Fibroblast of lung (primary cell): Measurements from ENCODE around the gene CIPC. TPM values are rescaled to one million over a fixed set of nuclear protein-coding genes. Genes with fewer than 3 reads are reported as not detected.
A peak's percentile ranks its signal among the peaks of the same experiment; 100 is the strongest.

Experiments used
- DNase-seq, 2 donors: peaks; one replicate each; pipeline versions ENCODE4 v3.0.0 to v3.0.0-alpha.2; 2010; ENCODE audit warnings: low read depth in 2 of 2
- H2AFZ ChIP-seq: 2 replicates; pipeline ENCODE4 v1.5.1; 2012; ENCODE audit warnings: low read length, control low read depth, inconsistent platforms
- H3K27ac ChIP-seq: 2 replicates; pipeline ENCODE4 v1.5.1; 2011; ENCODE audit warnings: low read length, control low read depth; ENCODE audit not compliant: insufficient read depth
- H3K27me3 ChIP-seq: 2 replicates; pipeline ENCODE4 v1.5.1; 2011; ENCODE audit warnings: mild to moderate bottlenecking, low read length; ENCODE audit not compliant: control insufficient read depth, insufficient read depth
- H3K36me3 ChIP-seq: 2 replicates; pipeline ENCODE4 v1.5.1; 2011; ENCODE audit warnings: low read length; ENCODE audit not compliant: control insufficient read depth, insufficient read depth
- H3K4me1 ChIP-seq: 2 replicates; pipeline ENCODE4 v1.5.1; 2011; ENCODE audit warnings: low read length; ENCODE audit not compliant: control insufficient read depth, insufficient read depth; ENCODE audit errors: extremely low read depth
- H3K4me2 ChIP-seq: 2 replicates; pipeline ENCODE4 v1.5.1; 2011; ENCODE audit warnings: low read length, control low read depth; ENCODE audit not compliant: insufficient read depth; ENCODE audit errors: extremely low read depth
- H3K4me3 ChIP-seq, 4 experiments: fragments of 200-600 bp in 1 of 4; sonication (generic) in 1 of 4; replicated peaks in 1 of 4; 2 replicates each; pipeline ENCODE4 v1.5.1; 2011 to 2016; ENCODE audit warnings: low read length in 4 of 4, low read depth in 3 of 4, mild to moderate bottlenecking in 3 of 4, control low read depth in 2 of 4, inconsistent platforms in 1 of 4, mixed read lengths in 1 of 4; ENCODE audit not compliant: insufficient read depth in 1 of 4; ENCODE audit errors: control extremely low read depth in 1 of 4
- H3K79me2 ChIP-seq: 2 replicates; pipeline ENCODE4 v1.5.1; 2012; ENCODE audit warnings: mild to moderate bottlenecking, low read length, inconsistent platforms; ENCODE audit not compliant: control insufficient read depth, insufficient read depth
- H3K9ac ChIP-seq: 2 replicates; pipeline ENCODE4 v1.5.1; 2011; ENCODE audit warnings: mild to moderate bottlenecking, low read length, control low read depth; ENCODE audit not compliant: insufficient read depth
- H3K9me3 ChIP-seq: 2 replicates; pipeline ENCODE4 v1.5.1; 2012; ENCODE audit warnings: low read depth, low read length; ENCODE audit not compliant: control insufficient read depth, insufficient read depth
- H4K20me1 ChIP-seq: 2 replicates; pipeline ENCODE4 v1.5.1; 2011; ENCODE audit warnings: low read length; ENCODE audit not compliant: control insufficient read depth, insufficient read depth; ENCODE audit errors: extremely low read depth
- EZH2 ChIP-seq: IDR thresholded peaks from 2 replicates; pipeline ENCODE4 v1.5.1; 2012; ENCODE audit warnings: low read length, control low read depth, mild to moderate bottlenecking; ENCODE audit errors: missing control alignments
- polyA plus RNA-seq, 2 donors: library from polyadenylated mRNA; depleted of rRNA in 1 of 2; stranded (reverse) in 1 of 2; unstranded in 1 of 2; fragments of >200 nt; gene quantifications; 2 replicates each; pipeline ENCODE4 v1.2.1, GENCODE V29; 2011 to 2012; ENCODE audit warnings: missing spikeins in 1 of 2
- total RNA-seq: library from RNA; depleted of rRNA; stranded (reverse); fragments of >200 nt; gene quantifications from 2 replicates; pipeline ENCODE4 v1.2.1, GENCODE V29; 2014
- TF ChIP-seq, protein P1 (sequence below), 2 donors: IDR thresholded peaks in 1 of 2; conservative IDR thresholded peaks in 1 of 2; 1 replicate in 1 of 2; 2 replicates in 1 of 2; pipeline ENCODE4 v1.5.1; 2011 to 2012; ENCODE audit warnings: low read length in 2 of 2, control low read depth in 1 of 2, inconsistent platforms in 1 of 2, low read depth in 1 of 2, mild to moderate bottlenecking in 1 of 2

The CIPC gene
- total and polyA plus RNA-seq, 2 donors (not counting 1 experiment from before 2014, with no cell fraction given): 12.1 to 12.8 TPM

DNA sequence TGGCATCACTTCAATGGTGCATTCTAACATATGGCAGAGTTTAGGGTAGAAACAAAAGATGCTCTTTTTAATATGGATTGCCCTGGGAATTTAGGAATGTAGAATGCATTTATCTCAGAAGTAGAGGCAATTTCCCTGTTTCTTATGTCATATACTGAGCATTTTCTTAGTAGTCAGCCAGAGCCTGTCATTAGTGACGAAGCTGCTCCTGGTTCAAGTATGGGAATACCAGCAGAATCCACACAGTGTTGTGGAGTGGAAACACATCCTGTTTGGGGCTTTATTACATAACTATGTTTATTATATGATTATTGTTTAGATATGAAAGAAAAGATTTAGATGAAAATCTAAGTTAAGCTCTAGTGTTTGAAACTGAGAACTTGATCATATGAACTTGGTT, 12.2 kb downstream of the CIPC start:
- DNase-seq: no peak
- no peaks in the 10 kb centered on the region for H3K9me3 ChIP-seq
- H3K36me3 ChIP-seq: peaks cover 5% of the 10 kb centered on the region
- H3K4me1 ChIP-seq: no peaks in the 10 kb centered on the region
- no peaks in the 10 kb centered on the region for H3K27me3 ChIP-seq
- H2AFZ ChIP-seq: no peak overlapping the region
- no peak overlapping the region for H3K27ac ChIP-seq
- TF ChIP-seq, protein P1, sequence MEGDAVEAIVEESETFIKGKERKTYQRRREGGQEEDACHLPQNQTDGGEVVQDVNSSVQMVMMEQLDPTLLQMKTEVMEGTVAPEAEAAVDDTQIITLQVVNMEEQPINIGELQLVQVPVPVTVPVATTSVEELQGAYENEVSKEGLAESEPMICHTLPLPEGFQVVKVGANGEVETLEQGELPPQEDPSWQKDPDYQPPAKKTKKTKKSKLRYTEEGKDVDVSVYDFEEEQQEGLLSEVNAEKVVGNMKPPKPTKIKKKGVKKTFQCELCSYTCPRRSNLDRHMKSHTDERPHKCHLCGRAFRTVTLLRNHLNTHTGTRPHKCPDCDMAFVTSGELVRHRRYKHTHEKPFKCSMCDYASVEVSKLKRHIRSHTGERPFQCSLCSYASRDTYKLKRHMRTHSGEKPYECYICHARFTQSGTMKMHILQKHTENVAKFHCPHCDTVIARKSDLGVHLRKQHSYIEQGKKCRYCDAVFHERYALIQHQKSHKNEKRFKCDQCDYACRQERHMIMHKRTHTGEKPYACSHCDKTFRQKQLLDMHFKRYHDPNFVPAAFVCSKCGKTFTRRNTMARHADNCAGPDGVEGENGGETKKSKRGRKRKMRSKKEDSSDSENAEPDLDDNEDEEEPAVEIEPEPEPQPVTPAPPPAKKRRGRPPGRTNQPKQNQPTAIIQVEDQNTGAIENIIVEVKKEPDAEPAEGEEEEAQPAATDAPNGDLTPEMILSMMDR (conservative IDR thresholded peaks at IDR 0.05 in 1 of 2, IDR thresholded peaks at IDR 0.05 in 1 of 2; ENCODE audit: low read depth in 1 of 2, low read length in 2 of 2): no peak
- TF ChIP-seq EZH2: no peak
- H3K79me2 ChIP-seq: no peaks in the 10 kb centered on the region
- no peak overlapping the region for H3K4me2 ChIP-seq
- H3K9ac ChIP-seq: no peak overlapping the region
- H4K20me1 ChIP-seq: no peaks in the 10 kb centered on the region
- H3K4me3 ChIP-seq: no peak overlapping the region

DNA sequence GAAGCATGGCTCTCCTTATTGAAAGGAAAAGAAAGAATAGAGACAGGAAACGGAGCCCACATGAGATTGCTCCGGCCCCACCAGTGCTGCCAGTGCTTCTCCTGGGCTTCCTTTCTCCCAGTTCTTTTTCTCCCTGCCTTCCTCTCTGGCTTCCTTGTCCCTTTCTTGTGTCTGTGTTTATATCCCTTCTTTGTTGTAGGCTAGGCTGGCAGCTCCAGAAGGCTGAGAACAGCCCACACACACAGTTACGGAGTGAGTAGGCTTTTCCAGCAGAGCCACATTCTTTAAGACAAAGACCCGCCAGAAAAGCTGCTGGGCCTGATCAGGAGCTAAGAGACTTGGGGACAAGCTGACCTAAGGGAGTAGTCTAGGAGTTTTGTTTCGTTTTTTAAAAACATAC, 13.0 kb downstream of the CIPC start:
- Histone ChIP-seq H3K9me3 (no peaks in the 10 kb centered on the region), H2AFZ (no peak overlapping the region), H3K9ac (no peak overlapping the region), H3K27me3 (no peaks in the 10 kb centered on the region), H3K4me3 (no peak overlapping the region), H3K4me1 (no peaks in the 10 kb centered on the region), H3K36me3 (peaks cover 5% of the 10 kb centered on the region), H3K27ac (no peak overlapping the region), H3K4me2 (no peak overlapping the region), H3K79me2 (no peaks in the 10 kb centered on the region), H4K20me1 (no peaks in the 10 kb centered on the region)
- peak in 1 of 2 donors; percentile 50 for DNase-seq
- no peak for TF ChIP-seq EZH2
- TF ChIP-seq, protein P1 (conservative IDR thresholded peaks at IDR 0.05 in 1 of 2, IDR thresholded peaks at IDR 0.05 in 1 of 2; ENCODE audit: low read depth in 1 of 2, low read length in 2 of 2): no peak

DNA sequence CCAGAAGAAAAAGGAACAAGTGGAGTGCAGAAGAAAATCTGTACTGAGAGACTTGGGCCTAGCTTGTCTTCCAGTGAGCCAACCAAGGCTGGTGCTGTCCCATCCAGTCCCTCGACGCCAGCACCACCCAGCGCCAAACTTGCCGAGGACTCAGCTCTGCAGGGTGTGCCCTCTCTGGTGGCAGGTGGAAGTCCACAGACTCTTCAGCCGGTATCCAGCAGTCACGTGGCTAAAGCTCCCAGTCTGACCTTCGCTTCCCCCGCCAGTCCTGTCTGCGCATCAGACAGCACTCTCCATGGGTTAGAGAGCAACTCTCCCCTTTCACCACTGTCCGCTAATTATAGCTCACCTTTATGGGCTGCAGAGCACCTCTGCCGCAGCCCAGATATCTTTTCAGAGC, 15.6 kb downstream of the CIPC start:
- Histone ChIP-seq H3K9me3 (no peaks in the 10 kb centered on the region), H3K27me3 (no peaks in the 10 kb centered on the region), H3K79me2 (no peaks in the 10 kb centered on the region), H3K27ac (no peak overlapping the region), H3K4me2 (no peak overlapping the region), H3K4me1 (no peaks in the 10 kb centered on the region), H3K36me3 (peaks cover 5% of the 10 kb centered on the region), H4K20me1 (no peaks in the 10 kb centered on the region), H3K4me3 (no peak overlapping the region), H2AFZ (no peak overlapping the region), H3K9ac (no peak overlapping the region)
- DNase-seq: no peak
- TF ChIP-seq, protein P1 (conservative IDR thresholded peaks at IDR 0.05 in 1 of 2, IDR thresholded peaks at IDR 0.05 in 1 of 2; ENCODE audit: low read depth in 1 of 2, low read length in 2 of 2): no peak
- TF ChIP-seq EZH2: no peak
